ENCODE results near the gene FTO. TPM values are rescaled to one million over a fixed set of nuclear protein-coding genes. Genes with fewer than 3 reads are reported as not detected.

Gene FTO
- total and polyA plus RNA-seq, 2 of the 13 experiments (the other 11 are each of a cell fraction or from before 2014, with no cell fraction given) = 41.6 to 55.8 TPM

DNA sequence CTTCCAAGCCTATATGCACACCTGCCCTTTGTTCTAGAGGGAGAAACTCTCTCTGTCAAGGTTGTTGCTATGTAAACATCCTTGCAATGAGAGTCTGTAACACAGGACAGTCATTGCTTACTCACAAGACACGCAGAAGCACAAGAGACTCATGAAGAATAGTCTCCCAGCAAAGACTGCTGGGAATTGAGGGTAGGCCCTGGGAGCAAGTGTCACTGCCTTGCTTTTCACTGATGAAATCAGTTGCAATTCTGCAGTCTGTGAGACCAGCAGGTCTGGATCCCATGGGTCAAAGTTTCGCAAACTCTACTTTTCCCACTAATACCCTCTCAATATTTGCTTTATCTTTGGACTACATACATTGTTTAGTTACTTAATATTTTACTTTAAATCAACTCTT lies 177.4 kb downstream of the FTO start (continued):
- peak; percentile 84; the same call in 1 of the 2 replicates for TF ChIP-seq RXRB (CRISPR knock-in tag; IDR thresholded peaks at IDR 0.05; ENCODE audit: borderline replicate concordance)
- TF ChIP-seq, protein P1, sequence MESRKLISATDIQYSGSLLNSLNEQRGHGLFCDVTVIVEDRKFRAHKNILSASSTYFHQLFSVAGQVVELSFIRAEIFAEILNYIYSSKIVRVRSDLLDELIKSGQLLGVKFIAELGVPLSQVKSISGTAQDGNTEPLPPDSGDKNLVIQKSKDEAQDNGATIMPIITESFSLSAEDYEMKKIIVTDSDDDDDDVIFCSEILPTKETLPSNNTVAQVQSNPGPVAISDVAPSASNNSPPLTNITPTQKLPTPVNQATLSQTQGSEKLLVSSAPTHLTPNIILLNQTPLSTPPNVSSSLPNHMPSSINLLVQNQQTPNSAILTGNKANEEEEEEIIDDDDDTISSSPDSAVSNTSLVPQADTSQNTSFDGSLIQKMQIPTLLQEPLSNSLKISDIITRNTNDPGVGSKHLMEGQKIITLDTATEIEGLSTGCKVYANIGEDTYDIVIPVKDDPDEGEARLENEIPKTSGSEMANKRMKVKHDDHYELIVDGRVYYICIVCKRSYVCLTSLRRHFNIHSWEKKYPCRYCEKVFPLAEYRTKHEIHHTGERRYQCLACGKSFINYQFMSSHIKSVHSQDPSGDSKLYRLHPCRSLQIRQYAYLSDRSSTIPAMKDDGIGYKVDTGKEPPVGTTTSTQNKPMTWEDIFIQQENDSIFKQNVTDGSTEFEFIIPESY (CRISPR knock-in tag; IDR thresholded peaks at IDR 0.05) = peak; percentile 58; the same call in 1 of the 2 replicates
- TF ChIP-seq, protein P2, sequence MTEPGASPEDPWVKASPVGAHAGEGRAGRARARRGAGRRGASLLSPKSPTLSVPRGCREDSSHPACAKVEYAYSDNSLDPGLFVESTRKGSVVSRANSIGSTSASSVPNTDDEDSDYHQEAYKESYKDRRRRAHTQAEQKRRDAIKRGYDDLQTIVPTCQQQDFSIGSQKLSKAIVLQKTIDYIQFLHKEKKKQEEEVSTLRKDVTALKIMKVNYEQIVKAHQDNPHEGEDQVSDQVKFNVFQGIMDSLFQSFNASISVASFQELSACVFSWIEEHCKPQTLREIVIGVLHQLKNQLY (CRISPR knock-in tag; IDR thresholded peaks at IDR 0.05) = no peak; the same call in 1 of the 2 replicates
- TF ChIP-seq RBFOX2 (IDR thresholded peaks at IDR 0.05; ENCODE audit: low read depth, low read length) = peak; percentile 37; the same call in 1 of the 2 replicates
- TF ChIP-seq, protein P3, sequence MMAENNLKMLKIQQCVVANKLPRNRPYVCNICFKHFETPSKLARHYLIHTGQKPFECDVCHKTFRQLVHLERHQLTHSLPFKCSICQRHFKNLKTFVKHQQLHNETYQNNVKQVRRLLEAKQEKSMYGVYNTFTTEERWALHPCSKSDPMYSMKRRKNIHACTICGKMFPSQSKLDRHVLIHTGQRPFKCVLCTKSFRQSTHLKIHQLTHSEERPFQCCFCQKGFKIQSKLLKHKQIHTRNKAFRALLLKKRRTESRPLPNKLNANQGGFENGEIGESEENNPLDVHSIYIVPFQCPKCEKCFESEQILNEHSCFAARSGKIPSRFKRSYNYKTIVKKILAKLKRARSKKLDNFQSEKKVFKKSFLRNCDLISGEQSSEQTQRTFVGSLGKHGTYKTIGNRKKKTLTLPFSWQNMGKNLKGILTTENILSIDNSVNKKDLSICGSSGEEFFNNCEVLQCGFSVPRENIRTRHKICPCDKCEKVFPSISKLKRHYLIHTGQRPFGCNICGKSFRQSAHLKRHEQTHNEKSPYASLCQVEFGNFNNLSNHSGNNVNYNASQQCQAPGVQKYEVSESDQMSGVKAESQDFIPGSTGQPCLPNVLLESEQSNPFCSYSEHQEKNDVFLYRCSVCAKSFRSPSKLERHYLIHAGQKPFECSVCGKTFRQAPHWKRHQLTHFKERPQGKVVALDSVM (CRISPR knock-in tag; IDR thresholded peaks at IDR 0.05) = peak; percentile 30; the same call in 1 of the 2 replicates
- TF ChIP-seq ZSCAN9 (CRISPR knock-in tag; IDR thresholded peaks at IDR 0.05; ENCODE audit: borderline replicate concordance) = peak; percentile 86; the same call in 1 of the 2 replicates
- TF ChIP-seq ZFP1 (CRISPR knock-in tag; IDR thresholded peaks at IDR 0.05) = peak; percentile 91
- TF ChIP-seq, protein P4, sequence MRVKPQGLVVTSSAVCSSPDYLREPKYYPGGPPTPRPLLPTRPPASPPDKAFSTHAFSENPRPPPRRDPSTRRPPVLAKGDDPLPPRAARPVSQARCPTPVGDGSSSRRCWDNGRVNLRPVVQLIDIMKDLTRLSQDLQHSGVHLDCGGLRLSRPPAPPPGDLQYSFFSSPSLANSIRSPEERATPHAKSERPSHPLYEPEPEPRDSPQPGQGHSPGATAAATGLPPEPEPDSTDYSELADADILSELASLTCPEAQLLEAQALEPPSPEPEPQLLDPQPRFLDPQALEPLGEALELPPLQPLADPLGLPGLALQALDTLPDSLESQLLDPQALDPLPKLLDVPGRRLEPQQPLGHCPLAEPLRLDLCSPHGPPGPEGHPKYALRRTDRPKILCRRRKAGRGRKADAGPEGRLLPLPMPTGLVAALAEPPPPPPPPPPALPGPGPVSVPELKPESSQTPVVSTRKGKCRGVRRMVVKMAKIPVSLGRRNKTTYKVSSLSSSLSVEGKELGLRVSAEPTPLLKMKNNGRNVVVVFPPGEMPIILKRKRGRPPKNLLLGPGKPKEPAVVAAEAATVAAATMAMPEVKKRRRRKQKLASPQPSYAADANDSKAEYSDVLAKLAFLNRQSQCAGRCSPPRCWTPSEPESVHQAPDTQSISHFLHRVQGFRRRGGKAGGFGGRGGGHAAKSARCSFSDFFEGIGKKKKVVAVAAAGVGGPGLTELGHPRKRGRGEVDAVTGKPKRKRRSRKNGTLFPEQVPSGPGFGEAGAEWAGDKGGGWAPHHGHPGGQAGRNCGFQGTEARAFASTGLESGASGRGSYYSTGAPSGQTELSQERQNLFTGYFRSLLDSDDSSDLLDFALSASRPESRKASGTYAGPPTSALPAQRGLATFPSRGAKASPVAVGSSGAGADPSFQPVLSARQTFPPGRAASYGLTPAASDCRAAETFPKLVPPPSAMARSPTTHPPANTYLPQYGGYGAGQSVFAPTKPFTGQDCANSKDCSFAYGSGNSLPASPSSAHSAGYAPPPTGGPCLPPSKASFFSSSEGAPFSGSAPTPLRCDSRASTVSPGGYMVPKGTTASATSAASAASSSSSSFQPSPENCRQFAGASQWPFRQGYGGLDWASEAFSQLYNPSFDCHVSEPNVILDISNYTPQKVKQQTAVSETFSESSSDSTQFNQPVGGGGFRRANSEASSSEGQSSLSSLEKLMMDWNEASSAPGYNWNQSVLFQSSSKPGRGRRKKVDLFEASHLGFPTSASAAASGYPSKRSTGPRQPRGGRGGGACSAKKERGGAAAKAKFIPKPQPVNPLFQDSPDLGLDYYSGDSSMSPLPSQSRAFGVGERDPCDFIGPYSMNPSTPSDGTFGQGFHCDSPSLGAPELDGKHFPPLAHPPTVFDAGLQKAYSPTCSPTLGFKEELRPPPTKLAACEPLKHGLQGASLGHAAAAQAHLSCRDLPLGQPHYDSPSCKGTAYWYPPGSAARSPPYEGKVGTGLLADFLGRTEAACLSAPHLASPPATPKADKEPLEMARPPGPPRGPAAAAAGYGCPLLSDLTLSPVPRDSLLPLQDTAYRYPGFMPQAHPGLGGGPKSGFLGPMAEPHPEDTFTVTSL (CRISPR knock-in tag; IDR thresholded peaks at IDR 0.05; ENCODE audit: borderline replicate concordance) = peak; percentile 40; the same call in 1 of the 2 replicates
- TF ChIP-seq, protein P5, sequence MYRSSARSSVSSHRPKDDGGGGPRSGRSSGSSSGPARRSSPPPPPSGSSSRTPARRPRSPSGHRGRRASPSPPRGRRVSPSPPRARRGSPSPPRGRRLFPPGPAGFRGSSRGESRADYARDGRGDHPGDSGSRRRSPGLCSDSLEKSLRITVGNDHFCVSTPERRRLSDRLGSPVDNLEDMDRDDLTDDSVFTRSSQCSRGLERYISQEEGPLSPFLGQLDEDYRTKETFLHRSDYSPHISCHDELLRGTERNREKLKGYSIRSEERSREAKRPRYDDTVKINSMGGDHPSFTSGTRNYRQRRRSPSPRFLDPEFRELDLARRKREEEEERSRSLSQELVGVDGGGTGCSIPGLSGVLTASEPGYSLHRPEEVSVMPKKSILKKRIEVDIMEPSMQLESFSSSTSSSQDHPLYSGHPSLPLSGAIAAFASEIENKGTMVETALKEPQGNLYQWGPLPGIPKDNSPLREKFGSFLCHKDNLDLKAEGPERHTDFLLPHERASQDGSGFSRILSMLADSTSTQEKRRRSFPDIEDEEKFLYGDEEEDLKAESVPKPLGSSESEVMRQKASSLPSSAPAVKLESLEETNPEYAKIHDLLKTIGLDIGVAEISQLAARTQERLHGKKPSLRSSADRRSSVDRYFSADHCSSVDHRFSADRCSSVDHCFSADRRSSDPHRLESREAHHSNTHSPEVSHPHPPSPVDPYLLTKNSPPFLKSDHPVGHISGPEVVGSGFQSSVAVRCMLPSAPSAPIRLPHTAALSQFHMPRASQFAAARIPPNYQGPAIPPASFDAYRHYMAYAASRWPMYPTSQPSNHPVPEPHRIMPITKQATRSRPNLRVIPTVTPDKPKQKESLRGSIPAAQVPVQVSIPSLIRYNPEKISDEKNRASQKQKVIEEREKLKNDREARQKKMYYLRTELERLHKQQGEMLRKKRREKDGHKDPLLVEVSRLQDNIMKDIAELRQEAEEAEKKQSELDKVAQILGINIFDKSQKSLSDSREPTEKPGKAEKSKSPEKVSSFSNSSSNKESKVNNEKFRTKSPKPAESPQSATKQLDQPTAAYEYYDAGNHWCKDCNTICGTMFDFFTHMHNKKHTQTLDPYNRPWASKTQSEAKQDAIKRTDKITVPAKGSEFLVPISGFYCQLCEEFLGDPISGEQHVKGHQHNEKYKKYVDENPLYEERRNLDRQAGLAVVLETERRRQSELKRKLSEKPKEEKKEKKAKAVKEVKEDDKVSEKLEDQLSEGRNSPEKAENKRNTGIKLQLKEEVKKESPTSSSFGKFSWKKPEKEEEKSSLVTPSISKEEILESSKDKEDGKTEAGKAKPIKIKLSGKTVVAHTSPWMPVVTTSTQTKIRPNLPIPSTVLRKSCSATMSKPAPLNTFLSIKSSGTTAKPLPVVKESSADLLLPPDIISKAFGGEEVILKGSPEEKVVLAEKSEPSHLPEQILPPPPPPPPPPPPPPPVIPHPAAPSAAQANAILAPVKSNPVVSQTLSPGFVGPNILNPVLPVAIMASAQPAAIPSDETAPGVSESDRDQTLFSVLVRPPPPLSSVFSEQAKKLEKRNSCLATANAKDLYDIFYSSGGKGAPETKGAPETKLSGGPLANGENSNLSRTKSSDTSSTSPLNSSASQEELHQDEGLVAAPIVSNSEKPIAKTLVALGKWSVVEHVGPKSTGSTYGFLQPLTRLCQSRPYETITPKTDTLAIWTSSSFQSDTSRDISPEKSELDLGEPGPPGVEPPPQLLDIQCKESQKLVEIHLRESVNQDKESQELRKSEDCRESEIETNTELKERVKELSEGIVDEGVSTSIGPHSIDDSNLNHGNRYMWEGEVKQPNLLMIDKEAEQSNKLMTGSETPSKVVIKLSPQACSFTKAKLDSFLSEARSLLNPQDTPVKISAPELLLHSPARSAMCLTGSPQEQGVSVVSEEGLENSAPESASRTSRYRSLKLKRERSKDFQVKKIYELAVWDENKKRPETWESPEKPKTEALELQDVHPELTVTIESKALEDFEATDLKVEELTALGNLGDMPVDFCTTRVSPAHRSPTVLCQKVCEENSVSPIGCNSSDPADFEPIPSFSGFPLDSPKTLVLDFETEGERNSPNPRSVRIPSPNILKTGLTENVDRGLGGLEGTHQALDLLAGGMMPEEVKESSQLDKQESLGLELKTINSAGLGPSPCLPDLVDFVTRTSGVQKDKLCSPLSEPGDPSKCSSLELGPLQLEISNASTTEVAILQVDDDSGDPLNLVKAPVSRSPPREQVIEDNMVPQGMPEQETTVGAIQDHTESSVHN (CRISPR knock-in tag; IDR thresholded peaks at IDR 0.05) = no peak
- no peak for TF ChIP-seq ZNF232 (CRISPR knock-in tag; IDR thresholded peaks at IDR 0.05; ENCODE audit: borderline replicate concordance)
